Endothelial cell of umbilical vein (primary cell): Measurements from ENCODE around the gene SPATA1. TPM values are rescaled to one million over a fixed set of nuclear protein-coding genes. Genes with fewer than 3 reads are reported as not detected.
"Not testable (repeated sequence)": the region's sequence is repeated elsewhere in the genome, so short reads cannot be mapped to it uniquely, and the experiment has no call there.

Source experiments
- BruUV-seq: library from RNA; stranded (reverse); fragments of 400-500 nt; replicated peaks from 2 replicates; lab custom pipeline; 2021; lab: Mats Ljungman, UMichigan
- CTCF ChIA-PET: fragments of 300-600, 350-600 bp; sonication (Branson Sonifier 250); formaldehyde crosslinking; loops from one replicate; lab custom pipeline; 2021; ENCODE audit warnings: antibody characterized with exemption, inconsistent platforms; lab: Charles Lee
- POLR2A ChIA-PET: fragments of 300-600, 350-600 bp; sonication (Branson Sonifier 250); formaldehyde crosslinking; loops from one replicate; lab custom pipeline; 2021; ENCODE audit warnings: antibody characterized with exemption, inconsistent platforms; lab: Charles Lee
- DNase-seq: peaks from one replicate; pipeline ENCODE4 v3.0.0-alpha.2; 2011; ENCODE audit warnings: low read depth, low spot score
- FAIRE-seq: peaks from 2 replicates; lab custom pipeline; 2011; peaks lifted over from hg19 to GRCh38; lab: Jason Lieb, UNC
- H2AFZ ChIP-seq: 2 replicates; pipeline ENCODE4 v1.6.0; 2012; ENCODE audit warnings: low read depth, low read length, control low read depth, inconsistent platforms
- H3K27ac ChIP-seq: 2 replicates; pipeline ENCODE4 v1.5.1; 2011; ENCODE audit warnings: low read depth, mild to moderate bottlenecking, control low read depth, low read length, moderate library complexity; ENCODE audit not compliant: insufficient read depth
- H3K27me3 ChIP-seq, 2 experiments: 2 replicates each; pipeline versions ENCODE4 v1.6.0 to v1.6.1; 2011; ENCODE audit warnings: low read length in 2 of 2, mixed read lengths in 1 of 2; ENCODE audit not compliant: control insufficient read depth in 2 of 2, insufficient read depth in 2 of 2
- H3K36me3 ChIP-seq, 2 experiments: 2 replicates in 1 of 2; 3 replicates in 1 of 2; pipeline ENCODE4 v1.5.1; 2011; ENCODE audit warnings: low read length in 2 of 2, mild to moderate bottlenecking in 1 of 2, moderate library complexity in 1 of 2; ENCODE audit not compliant: control insufficient read depth in 2 of 2, insufficient read depth in 2 of 2; ENCODE audit errors: extremely low read depth in 1 of 2
- H3K4me1 ChIP-seq: 3 replicates; pipeline ENCODE4 v1.5.1; 2011; ENCODE audit warnings: mild to moderate bottlenecking, low read length; ENCODE audit not compliant: control insufficient read depth, insufficient read depth; ENCODE audit errors: extremely low read depth
- H3K4me2 ChIP-seq: 2 replicates; pipeline ENCODE4 v1.6.1; 2011; ENCODE audit warnings: low read length, control low read depth, mixed read lengths; ENCODE audit not compliant: insufficient read depth
- H3K4me3 ChIP-seq, 3 experiments: fragments of 200-600 bp in 1 of 3; sonication (generic), shearing (Covaris generic) in 1 of 3; replicated peaks in 1 of 3; 2 replicates each; pipeline ENCODE4 v1.5.1; 2011 to 2016; ENCODE audit warnings: control low read depth in 3 of 3, low read length in 3 of 3, mild to moderate bottlenecking in 2 of 3, inconsistent platforms in 1 of 3, low read depth in 1 of 3, moderate library complexity in 1 of 3; ENCODE audit not compliant: insufficient read depth in 1 of 3
- H3K79me2 ChIP-seq: 2 replicates; pipeline ENCODE4 v1.6.0; 2012; ENCODE audit warnings: low read length, inconsistent platforms; ENCODE audit not compliant: control insufficient read depth, insufficient read depth
- H3K9ac ChIP-seq: replicated peaks from 2 replicates; pipeline ENCODE3; 2011; ENCODE audit warnings: low read length, control low read depth; ENCODE audit not compliant: insufficient read depth; ENCODE audit errors: extremely low read depth
- H3K9me1 ChIP-seq: replicated peaks from 3 replicates; pipeline ENCODE4 v1.6.0; 2011; ENCODE audit warnings: mild to moderate bottlenecking, low read length; ENCODE audit not compliant: control insufficient read depth, insufficient read depth; ENCODE audit errors: extremely low read depth
- H3K9me3 ChIP-seq: replicated peaks from 2 replicates; pipeline ENCODE4 v1.5.1; 2012; ENCODE audit warnings: low read length, inconsistent platforms; ENCODE audit not compliant: control insufficient read depth, insufficient read depth
- H4K20me1 ChIP-seq: replicated peaks from 2 replicates; pipeline ENCODE3; 2011; ENCODE audit warnings: mild to moderate bottlenecking, low read length; ENCODE audit not compliant: control insufficient read depth, insufficient read depth; ENCODE audit errors: extremely low read depth
- EZH2 ChIP-seq: IDR thresholded peaks from 2 replicates; pipeline ENCODE4 v1.6.1; 2012; ENCODE audit warnings: borderline replicate concordance, low read depth, mild to moderate bottlenecking, moderate library complexity, low read length, inconsistent platforms; ENCODE audit not compliant: severe bottlenecking
- FOS ChIP-seq: IDR thresholded peaks from 2 replicates; pipeline ENCODE4 v1.6.1; 2011; ENCODE audit warnings: mild to moderate bottlenecking, low read length, moderate library complexity, borderline replicate concordance; ENCODE audit not compliant: insufficient read depth
- GATA2 ChIP-seq: IDR thresholded peaks from 2 replicates; pipeline ENCODE4 v1.7.0; 2011; ENCODE audit warnings: low read depth, mild to moderate bottlenecking, moderate library complexity, mixed read lengths, low read length; ENCODE audit not compliant: insufficient read length, insufficient read depth
- JUN ChIP-seq: IDR thresholded peaks from 2 replicates; pipeline ENCODE4 v1.6.1; 2011; ENCODE audit warnings: borderline replicate concordance, low read depth; ENCODE audit not compliant: insufficient read length, insufficient read depth
- MYC ChIP-seq: IDR thresholded peaks from one replicate; pipeline ENCODE4 v1.6.1; 2011; ENCODE audit warnings: mild to moderate bottlenecking, low read depth, low read length
- POLR2A ChIP-seq: IDR thresholded peaks from 2 replicates; pipeline ENCODE4 v1.6.1; 2012; ENCODE audit warnings: low read depth, mild to moderate bottlenecking, control low read depth, low read length
- POLR2AphosphoS5 ChIP-seq: IDR thresholded peaks from 2 replicates; pipeline ENCODE4 v1.6.1; 2012; ENCODE audit warnings: low read depth, mild to moderate bottlenecking, control low read depth, low read length, moderate library complexity; ENCODE audit not compliant: insufficient read depth
- dilution Hi-C: fragments of 300-500 bp; cut with MboI; formaldehyde crosslinking; loops from one replicate; pipeline ENCODE4 v1.15.0; 2019; ENCODE audit warnings: low sequenced_read_pairs; ENCODE audit not compliant: extremely low pct_ligation_motif_present
- intact Hi-C: fragments of 100-400 bp; cut with micrococcal nuclease; formaldehyde crosslinking; loops from one replicate; pipeline ENCODE4 v1.10.0; 2022
- polyA plus RNA-seq, 4 experiments: library from polyadenylated mRNA; depleted of rRNA in 3 of 4; stranded (reverse) in 3 of 4; unstranded in 1 of 4; fragments of >200 nt; gene quantifications; 2 replicates each; pipeline versions ENCODE4 v1.2.1 to v1.2.3, GENCODE V29; 2011 to 2012; ENCODE audit warnings: missing spikeins in 1 of 4
- total RNA-seq: library from RNA; stranded (reverse); gene quantifications from 2 replicates; pipeline ENCODE4 v1.2.3, GENCODE V29; 2021
- TF ChIP-seq, protein P1 (sequence below): IDR thresholded peaks from 2 replicates; pipeline ENCODE4 v1.6.1; 2011; ENCODE audit not compliant: insufficient read depth, insufficient read length
- TF ChIP-seq, protein P2 (sequence below), 2 donors: IDR thresholded peaks; 1 replicate in 1 of 2; 2 replicates in 1 of 2; pipeline ENCODE4 v1.5.1; 2011; ENCODE audit warnings: low read length in 2 of 2, mild to moderate bottlenecking in 2 of 2, moderate library complexity in 2 of 2, control low read depth in 1 of 2, inconsistent platforms in 1 of 2, low read depth in 1 of 2; ENCODE audit not compliant: insufficient read depth in 1 of 2; ENCODE audit errors: extremely low read depth in 1 of 2

SPATA1 gene
- total and polyA plus RNA-seq, 2 donors (not counting 3 experiments of a cell fraction or from before 2014, with no cell fraction given) = 1.7 to 1.8 TPM

DNA sequence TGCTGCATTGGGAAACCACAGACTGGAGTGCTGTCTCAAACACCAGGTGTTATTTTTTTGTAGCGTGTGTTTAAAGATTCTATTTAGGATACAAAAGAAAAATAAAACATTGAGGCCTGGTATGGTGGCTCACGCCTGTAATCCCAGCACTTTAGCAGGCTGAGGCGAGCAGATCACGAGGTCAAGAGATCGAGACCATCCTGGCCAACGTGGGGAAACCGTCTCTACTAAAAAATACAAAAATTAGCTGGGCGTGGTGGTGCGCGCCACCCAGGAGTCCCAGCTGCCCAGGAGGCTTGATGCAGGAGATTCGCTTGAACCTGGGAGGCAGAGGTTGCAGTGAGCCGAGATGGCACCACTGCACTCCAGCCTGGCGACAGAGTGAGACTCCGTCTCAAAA is 1.7 kb downstream of the SPATA1 start:
- H3K9me3 ChIP-seq, H3K27ac ChIP-seq, H3K36me3 ChIP-seq, BruUV-seq, H3K27me3 ChIP-seq, POLR2A ChIA-PET, FAIRE-seq, H4K20me1 ChIP-seq, CTCF ChIA-PET, H3K4me2 ChIP-seq, H3K9ac ChIP-seq, H3K9me1 ChIP-seq, H2AFZ ChIP-seq, H3K4me3 ChIP-seq, dilution Hi-C loops, DNase-seq: not testable (repeated sequence)
- intact Hi-C loops = loop anchor here (2.0 to 10.0 kb wide), 3 partner anchors 363 to 767 kb away; partner anchors contain the start of genes BCL10 and PRKACB
- Histone ChIP-seq H3K79me2 (peaks cover 28% of the 10 kb centered on the region), H3K4me1 (peaks cover 23% of the 10 kb centered on the region)

DNA sequence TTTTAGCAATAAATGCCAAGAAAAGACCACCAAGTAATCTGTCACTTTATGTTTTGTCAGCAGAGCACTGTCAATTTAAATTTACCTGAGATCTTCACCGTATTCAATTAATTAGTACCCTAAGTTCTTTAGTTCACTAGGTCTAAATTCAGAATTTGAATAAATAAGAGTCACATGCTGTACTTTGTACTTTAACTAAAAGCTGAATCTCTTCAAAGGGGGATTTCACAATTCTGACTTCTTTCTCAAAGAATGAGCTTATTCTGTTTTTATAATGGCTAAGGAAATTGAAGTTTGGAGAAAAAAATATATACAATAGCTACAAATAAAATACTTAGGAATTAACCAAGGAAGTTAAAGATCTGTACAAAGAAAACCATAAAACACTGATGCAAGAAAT is 2.3 kb downstream of the SPATA1 start:
- Histone ChIP-seq H3K27me3 (no peaks in the 10 kb centered on the region), H3K9ac (no peak overlapping the region), H4K20me1 (peaks cover 3% of the 10 kb centered on the region), H3K79me2 (peaks cover 22% of the 10 kb centered on the region), H3K9me1 (no peaks in the 10 kb centered on the region), H3K4me2 (no peak overlapping the region), H2AFZ (no peak overlapping the region), H3K36me3 (no peaks in the 10 kb centered on the region), H3K27ac (no peak overlapping the region), H3K4me3 (no peak overlapping the region), H3K9me3 (no peaks in the 10 kb centered on the region), H3K4me1 (peaks cover 18% of the 10 kb centered on the region)
- no peak for TF ChIP-seq MYC
- TF ChIP-seq JUN = no peak
- no peak for TF ChIP-seq POLR2A
- TF ChIP-seq, protein P1, sequence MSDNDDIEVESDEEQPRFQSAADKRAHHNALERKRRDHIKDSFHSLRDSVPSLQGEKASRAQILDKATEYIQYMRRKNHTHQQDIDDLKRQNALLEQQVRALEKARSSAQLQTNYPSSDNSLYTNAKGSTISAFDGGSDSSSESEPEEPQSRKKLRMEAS = no peak
- TF ChIP-seq FOS = no peak
- TF ChIP-seq, protein P2, sequence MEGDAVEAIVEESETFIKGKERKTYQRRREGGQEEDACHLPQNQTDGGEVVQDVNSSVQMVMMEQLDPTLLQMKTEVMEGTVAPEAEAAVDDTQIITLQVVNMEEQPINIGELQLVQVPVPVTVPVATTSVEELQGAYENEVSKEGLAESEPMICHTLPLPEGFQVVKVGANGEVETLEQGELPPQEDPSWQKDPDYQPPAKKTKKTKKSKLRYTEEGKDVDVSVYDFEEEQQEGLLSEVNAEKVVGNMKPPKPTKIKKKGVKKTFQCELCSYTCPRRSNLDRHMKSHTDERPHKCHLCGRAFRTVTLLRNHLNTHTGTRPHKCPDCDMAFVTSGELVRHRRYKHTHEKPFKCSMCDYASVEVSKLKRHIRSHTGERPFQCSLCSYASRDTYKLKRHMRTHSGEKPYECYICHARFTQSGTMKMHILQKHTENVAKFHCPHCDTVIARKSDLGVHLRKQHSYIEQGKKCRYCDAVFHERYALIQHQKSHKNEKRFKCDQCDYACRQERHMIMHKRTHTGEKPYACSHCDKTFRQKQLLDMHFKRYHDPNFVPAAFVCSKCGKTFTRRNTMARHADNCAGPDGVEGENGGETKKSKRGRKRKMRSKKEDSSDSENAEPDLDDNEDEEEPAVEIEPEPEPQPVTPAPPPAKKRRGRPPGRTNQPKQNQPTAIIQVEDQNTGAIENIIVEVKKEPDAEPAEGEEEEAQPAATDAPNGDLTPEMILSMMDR (IDR thresholded peaks at IDR 0.05; ENCODE audit: extremely low read depth in 1 of 2, insufficient read depth in 1 of 2, low read depth in 1 of 2, low read length in 2 of 2) = no peak
- no peak for TF ChIP-seq GATA2
- TF ChIP-seq EZH2 = no peak
- no peak for TF ChIP-seq POLR2AphosphoS5
- DNase-seq (no peak), FAIRE-seq (no peak)
- ChIA-PET CTCF (interaction anchor here (0.7 to 1.6 kb wide), 2 partner anchors 245 to 367 kb away, joined by 3 to 4 read pairs; no protein-coding TSS in a partner anchor), POLR2A (no interaction called here)
- dilution Hi-C loops (no loop called here), intact Hi-C loops (loop anchor here (10.0 kb wide), 1 partner anchor 766 kb away; the partner anchor contains the start of gene BCL10)
- BruUV-seq = no TSS peak
